Measurements from ENCODE around the gene CLDN20. TPM values are rescaled to one million over a fixed set of nuclear protein-coding genes. Genes with fewer than 3 reads are reported as not detected.

Gene CLDN20
- total and polyA plus RNA-seq, 2 experiments from 2014 or later, result 0.56 TPM; not detected in 1

GRCh38 chr6:155271145-155271544, 7.3 kb downstream of the CLDN20 start:
- Histone ChIP-seq H3K9me3 (ENCODE audit: low read depth) (no peaks in the 10 kb centered on the region), H3K79me2 (no peaks in the 10 kb centered on the region), H3K27me3 (no peaks in the 10 kb centered on the region), H3K36me3 (replicated peaks; ENCODE audit: insufficient read depth, low read depth) (no peaks in the 10 kb centered on the region), H2AFZ (no peak overlapping the region), H3K4me1 (ENCODE audit: insufficient read depth) (peaks cover 27% of the 10 kb centered on the region), H3K27ac (no peak overlapping the region), H3K9me2 (replicated peaks; ENCODE audit: insufficient read depth) (no peaks in the 10 kb centered on the region), H4K20me1 (ENCODE audit: insufficient read depth, poor library complexity, severe bottlenecking) (no peaks in the 10 kb centered on the region), H3K4me2 (no peak overlapping the region), H3K4me3 (no peak overlapping the region)
- no peak for DNase-seq (ENCODE audit: low spot score)
- no peak for TF ChIP-seq EZH2 (IDR thresholded peaks at IDR 0.05; ENCODE audit: borderline replicate concordance)
- no peak for TF ChIP-seq EZH2phosphoT487 (IDR thresholded peaks at IDR 0.05; ENCODE audit: low read depth, severe bottlenecking, unreplicated experiment)
- TF ChIP-seq, protein P1, sequence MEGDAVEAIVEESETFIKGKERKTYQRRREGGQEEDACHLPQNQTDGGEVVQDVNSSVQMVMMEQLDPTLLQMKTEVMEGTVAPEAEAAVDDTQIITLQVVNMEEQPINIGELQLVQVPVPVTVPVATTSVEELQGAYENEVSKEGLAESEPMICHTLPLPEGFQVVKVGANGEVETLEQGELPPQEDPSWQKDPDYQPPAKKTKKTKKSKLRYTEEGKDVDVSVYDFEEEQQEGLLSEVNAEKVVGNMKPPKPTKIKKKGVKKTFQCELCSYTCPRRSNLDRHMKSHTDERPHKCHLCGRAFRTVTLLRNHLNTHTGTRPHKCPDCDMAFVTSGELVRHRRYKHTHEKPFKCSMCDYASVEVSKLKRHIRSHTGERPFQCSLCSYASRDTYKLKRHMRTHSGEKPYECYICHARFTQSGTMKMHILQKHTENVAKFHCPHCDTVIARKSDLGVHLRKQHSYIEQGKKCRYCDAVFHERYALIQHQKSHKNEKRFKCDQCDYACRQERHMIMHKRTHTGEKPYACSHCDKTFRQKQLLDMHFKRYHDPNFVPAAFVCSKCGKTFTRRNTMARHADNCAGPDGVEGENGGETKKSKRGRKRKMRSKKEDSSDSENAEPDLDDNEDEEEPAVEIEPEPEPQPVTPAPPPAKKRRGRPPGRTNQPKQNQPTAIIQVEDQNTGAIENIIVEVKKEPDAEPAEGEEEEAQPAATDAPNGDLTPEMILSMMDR (IDR thresholded peaks at IDR 0.05; ENCODE audit: poor library complexity), result no peak

DNA sequence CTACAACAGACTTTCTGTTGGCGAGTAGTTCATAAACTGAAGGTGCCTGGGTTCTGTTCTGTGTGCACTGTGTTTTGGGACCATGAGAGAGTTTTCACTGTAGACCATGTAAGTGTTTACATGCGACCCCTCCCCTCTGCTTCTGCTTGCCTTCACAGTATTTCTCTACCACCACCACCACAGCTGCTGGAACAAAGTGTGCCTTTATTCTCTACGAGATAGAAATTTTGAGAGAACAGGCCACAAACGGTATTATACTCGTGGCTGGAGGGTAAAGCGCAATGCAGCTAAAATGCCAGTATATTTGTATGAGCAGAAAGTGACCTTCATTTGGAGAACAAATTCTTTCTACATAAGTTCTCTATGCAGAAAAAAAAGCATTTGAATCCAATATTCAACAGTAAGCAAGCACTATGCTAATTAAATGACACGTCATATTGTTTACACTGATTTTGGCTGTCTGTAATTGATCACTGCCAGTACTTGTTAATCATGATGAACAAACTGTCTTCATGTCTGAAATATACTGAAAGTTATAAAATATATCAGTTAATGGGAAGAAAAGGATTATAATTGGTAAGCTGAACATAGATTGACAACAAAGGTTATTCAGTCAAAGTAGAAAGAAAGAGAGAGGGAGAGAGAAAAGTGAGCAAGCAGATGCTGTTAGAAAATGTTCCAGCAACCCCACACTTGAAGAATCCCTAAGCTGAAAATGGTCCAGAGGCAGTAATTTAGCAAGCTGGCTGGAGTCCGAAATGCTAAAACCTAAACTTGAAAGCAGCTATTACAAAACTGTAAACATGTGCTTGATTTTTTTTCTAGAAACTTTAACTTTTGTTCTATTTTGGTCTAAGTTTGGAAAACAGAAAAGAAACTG, 8.8 kb downstream of the CLDN20 start:
- 75% methylated on average over 8 of the region's 8 CpGs for WGBS (ENCODE audit: low lambda C conversion rate, missing lambda C conversion rate)
- H3K9me2 ChIP-seq (replicated peaks; ENCODE audit: insufficient read depth), result no peaks in the 10 kb centered on the region
- no peaks in the 10 kb centered on the region for H3K79me2 ChIP-seq
- H3K36me3 ChIP-seq (replicated peaks; ENCODE audit: insufficient read depth, low read depth), result no peaks in the 10 kb centered on the region
- no peaks in the 10 kb centered on the region for H3K27me3 ChIP-seq
- no peak overlapping the region for H3K4me3 ChIP-seq
- H3K27ac ChIP-seq, result peak overlapping the region; percentile 44
- no peak for TF ChIP-seq EZH2 (IDR thresholded peaks at IDR 0.05; ENCODE audit: borderline replicate concordance)
- TF ChIP-seq, protein P1 (IDR thresholded peaks at IDR 0.05; ENCODE audit: poor library complexity), result no peak
- no peak for TF ChIP-seq EZH2phosphoT487 (IDR thresholded peaks at IDR 0.05; ENCODE audit: low read depth, severe bottlenecking, unreplicated experiment)
- DNase-seq (ENCODE audit: low spot score), result peak; percentile 29
- peak overlapping the region; percentile 4 for H3K4me2 ChIP-seq
- no peaks in the 10 kb centered on the region for H4K20me1 ChIP-seq (ENCODE audit: insufficient read depth, poor library complexity, severe bottlenecking)
- H3K4me1 ChIP-seq (ENCODE audit: insufficient read depth), result peaks cover 27% of the 10 kb centered on the region
- H2AFZ ChIP-seq, result no peak overlapping the region
- no peaks in the 10 kb centered on the region for H3K9me3 ChIP-seq (ENCODE audit: low read depth)

GRCh38 chr6:155273431-155273830, 9.6 kb downstream of the CLDN20 start:
- no peaks in the 10 kb centered on the region for H3K9me2 ChIP-seq (replicated peaks; ENCODE audit: insufficient read depth)
- no peak for TF ChIP-seq EZH2phosphoT487 (IDR thresholded peaks at IDR 0.05; ENCODE audit: low read depth, severe bottlenecking, unreplicated experiment)
- 32% methylated on average over 3 of the region's 3 CpGs for WGBS (ENCODE audit: low lambda C conversion rate, missing lambda C conversion rate)
- no peaks in the 10 kb centered on the region for H4K20me1 ChIP-seq (ENCODE audit: insufficient read depth, poor library complexity, severe bottlenecking)
- peaks cover 27% of the 10 kb centered on the region for H3K4me1 ChIP-seq (ENCODE audit: insufficient read depth)
- H3K27ac ChIP-seq, result peak overlapping the region; percentile 44
- H3K27me3 ChIP-seq, result no peaks in the 10 kb centered on the region
- DNase-seq (ENCODE audit: low spot score), result peak; percentile 43
- H3K4me3 ChIP-seq, result no peak overlapping the region
- no peaks in the 10 kb centered on the region for H3K79me2 ChIP-seq
- no peaks in the 10 kb centered on the region for H3K9me3 ChIP-seq (ENCODE audit: low read depth)
- no peak overlapping the region for H2AFZ ChIP-seq
- no peak overlapping the region for H3K4me2 ChIP-seq
- H3K36me3 ChIP-seq (replicated peaks; ENCODE audit: insufficient read depth, low read depth), result no peaks in the 10 kb centered on the region

GRCh38 chr6:155274106-155274505, 10.3 kb downstream of the CLDN20 start:
- Histone ChIP-seq H2AFZ (no peak overlapping the region), H3K4me3 (no peak overlapping the region), H4K20me1 (ENCODE audit: insufficient read depth, poor library complexity, severe bottlenecking) (no peaks in the 10 kb centered on the region), H3K4me2 (no peak overlapping the region), H3K27ac (peak overlapping the region; percentile 44), H3K36me3 (replicated peaks; ENCODE audit: insufficient read depth, low read depth) (no peaks in the 10 kb centered on the region), H3K9me2 (replicated peaks; ENCODE audit: insufficient read depth) (no peaks in the 10 kb centered on the region), H3K79me2 (no peaks in the 10 kb centered on the region), H3K4me1 (ENCODE audit: insufficient read depth) (peaks cover 27% of the 10 kb centered on the region), H3K9me3 (ENCODE audit: low read depth) (no peaks in the 10 kb centered on the region), H3K27me3 (no peaks in the 10 kb centered on the region)
- TF ChIP-seq EZH2phosphoT487 (IDR thresholded peaks at IDR 0.05; ENCODE audit: low read depth, severe bottlenecking, unreplicated experiment), result no peak
- DNase-seq (ENCODE audit: low spot score), result no peak
- 38% methylated on average over 2 of the region's 2 CpGs for WGBS (ENCODE audit: low lambda C conversion rate, missing lambda C conversion rate)

Measured in hepatocyte (in vitro differentiated cells).